NCI-H1436 treated with DMSO at 0.1 percent for 48 hours (cell line): ENCODE data around the gene NEURL1B.
"Not testable (repeated sequence)": the region's sequence is repeated elsewhere in the genome, so short reads cannot be mapped to it uniquely, and the experiment has no call there.

Experiments
- DNase-seq: peaks from one replicate; lab custom pipeline; 2025; lab: John Stamatoyannopoulos, UW

The NEURL1B gene

DNA sequence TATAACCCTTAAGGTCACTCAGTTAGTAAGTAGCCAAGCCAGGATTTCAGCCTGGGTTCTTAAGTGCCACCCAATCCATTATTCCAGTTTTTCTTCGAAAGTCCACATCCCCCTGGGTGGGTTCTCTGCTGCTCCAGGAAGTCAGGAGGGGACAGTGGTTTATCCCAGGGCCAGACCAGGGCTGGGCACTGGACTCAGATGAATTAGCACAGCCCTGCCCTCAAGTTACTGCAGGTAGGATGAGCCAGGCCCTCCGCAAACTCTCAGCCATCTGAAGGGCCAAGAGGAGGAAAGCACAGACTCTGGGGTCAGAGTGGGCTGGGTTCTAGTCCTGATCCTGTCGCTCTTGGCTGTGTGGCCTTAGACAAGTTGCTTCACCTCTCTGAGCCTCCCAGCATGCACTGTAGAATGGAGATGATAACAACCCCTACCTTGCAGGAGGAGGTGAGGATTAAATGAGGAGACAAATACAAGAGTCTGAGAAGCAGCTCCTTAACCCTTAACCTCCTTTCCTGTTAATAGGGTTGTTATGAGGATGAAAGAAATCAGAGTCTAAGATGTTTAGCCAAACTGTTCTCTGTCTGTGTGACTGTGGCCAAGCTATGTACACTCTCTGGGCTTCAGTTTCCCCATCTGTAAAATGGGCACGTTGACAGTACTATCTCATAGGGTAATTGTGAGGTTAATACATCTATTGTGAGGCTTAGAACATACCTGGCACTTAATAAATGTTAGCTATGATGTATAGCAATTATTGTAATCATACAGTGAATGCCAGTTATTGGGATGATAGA is 6.8 kb upstream of the NEURL1B start:
- DNase-seq, result no peak

GRCh38 chr5:172635038-172635437 is 6.0 kb upstream of the NEURL1B start:
- DNase-seq, result no peak

DNA sequence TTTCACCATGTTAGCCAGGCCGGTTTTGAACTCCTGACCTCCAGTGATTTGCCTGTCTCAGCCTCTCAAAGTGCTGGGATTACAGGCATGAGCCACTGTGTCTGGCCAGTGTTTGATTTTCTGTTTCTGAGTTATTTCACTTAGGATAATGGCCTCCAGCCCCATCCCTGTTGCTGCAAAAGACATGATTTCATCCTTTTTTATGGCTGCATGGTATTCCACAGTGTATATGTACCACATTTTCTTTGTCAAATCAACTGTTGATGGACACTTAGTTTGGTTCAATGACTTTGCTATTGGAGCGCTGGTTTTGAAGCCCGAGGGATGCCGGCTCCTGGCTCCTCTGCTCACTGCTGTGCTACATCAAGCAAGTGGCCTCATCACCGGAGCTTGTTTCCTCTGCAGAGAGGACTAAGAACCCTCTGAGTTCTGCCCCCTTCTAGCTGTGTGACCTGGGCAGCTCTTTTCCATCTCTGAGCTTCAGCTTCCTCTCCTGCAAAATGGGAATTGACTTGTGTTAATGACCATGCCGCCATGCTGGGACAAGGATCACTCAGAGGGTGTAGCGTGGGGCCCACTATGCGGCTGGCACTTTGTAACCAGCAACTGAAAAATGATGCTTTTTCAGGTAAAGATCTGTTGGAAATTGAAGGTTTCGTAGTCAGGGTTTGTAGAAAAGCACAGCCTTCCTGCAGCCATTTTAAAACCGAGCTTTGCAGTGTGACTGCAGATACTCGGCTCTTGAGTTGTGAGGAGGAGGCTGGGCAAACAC is 4.6 kb upstream of the NEURL1B start:
- DNase-seq, result no peak

- DNase-seq, result peak; percentile 68
Measured at GRCh38 chr5:172637110-172637580, 3.9 kb upstream of the NEURL1B start.

DNA sequence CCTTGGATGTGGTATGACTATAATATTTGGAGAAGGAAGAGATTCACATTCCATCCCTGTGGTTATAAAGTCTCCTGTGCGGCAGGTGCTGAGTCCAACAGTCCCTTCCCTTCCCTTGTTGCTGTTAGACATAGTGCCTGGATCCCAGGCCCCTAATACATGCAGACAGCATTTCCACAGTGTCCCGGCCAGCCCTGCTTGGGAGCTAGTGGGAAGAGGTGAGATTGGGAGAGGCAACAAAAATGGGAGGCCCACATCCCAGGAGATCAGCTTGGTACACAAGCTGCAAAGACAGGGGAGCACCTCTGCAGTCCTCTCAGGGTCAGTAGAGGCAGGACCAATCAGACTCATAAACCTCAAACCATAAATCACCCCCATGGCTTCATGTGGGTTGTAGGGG is 3.3 kb upstream of the NEURL1B start:
- no peak for DNase-seq

- DNase-seq, result no peak
Measured at GRCh38 chr5:172638209-172638768, 2.8 kb upstream of the NEURL1B start.

GRCh38 chr5:172640139-172640538 is 924 bp upstream of the NEURL1B start:
- no peak for DNase-seq

- DNase-seq, result no peak
Measured at GRCh38 chr5:172641359-172642050, 442 bp downstream of the NEURL1B start.

GRCh38 chr5:172642051-172642409 is 967 bp downstream of the NEURL1B start:
- DNase-seq, result no peak

DNA sequence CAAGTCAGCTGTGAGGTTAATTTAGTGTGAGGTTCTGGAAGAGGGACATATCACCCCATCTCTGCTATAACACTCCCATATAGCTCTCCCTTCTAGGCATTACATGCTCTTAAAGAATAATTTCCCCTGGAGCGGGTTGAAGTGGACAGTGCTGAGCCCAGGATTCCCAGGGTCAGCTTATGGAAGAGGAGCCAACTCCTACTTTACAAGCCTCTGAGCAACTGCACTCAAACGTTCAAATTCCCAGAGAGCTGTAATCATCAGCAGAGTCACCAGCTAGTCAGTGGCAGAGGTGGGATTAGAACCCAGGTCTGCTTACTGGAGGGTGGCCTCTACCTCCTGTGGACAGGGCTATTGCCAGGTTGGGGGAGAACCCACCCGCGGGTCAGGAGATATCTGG is 1.4 kb downstream of the NEURL1B start:
- DNase-seq, result no peak

DNA sequence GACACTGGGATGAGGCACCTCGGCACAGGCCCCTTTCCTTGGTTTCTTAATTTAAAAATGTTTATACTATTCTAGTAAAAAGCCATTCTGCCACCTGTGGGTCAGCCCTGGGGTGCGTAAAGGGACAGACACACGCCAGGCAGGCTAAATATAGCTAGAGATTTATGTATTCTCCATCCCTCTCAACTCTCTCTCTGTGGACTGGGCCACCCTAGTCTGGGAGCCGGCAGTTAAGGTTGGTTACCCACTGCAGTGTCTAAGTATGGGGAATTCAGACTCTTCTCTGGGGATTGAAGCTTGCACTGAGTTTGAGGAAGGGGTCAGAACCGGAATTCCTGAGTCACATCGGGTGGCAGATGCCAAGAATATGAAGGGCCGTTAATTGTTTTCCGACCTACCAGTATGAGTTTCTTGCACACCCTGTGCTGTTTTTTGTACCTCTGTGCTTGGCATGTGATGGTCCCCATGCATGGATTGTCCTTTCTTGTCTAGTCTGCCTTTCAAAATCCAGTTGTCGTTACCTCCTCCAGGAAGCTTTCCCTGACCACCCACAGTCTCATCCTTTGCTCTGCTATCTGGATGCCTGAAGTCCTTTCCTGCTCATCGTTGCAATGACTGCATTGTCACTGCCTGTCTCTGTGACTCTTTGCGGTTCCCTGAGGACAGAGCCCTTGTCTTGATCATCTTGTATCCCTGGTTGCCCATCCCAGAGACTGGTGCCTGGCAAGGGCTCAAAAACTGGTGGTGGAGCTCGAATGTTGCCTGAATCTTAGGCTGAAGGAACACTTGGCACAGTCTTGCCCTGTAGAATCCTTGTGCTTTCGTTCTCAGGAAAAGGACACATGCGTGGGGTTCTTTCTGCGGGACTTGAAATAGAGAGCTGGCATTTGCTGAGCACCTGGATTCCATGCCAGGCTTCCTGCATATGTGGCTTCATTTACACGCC is 2.1 kb downstream of the NEURL1B start:
- no peak for DNase-seq

DNA sequence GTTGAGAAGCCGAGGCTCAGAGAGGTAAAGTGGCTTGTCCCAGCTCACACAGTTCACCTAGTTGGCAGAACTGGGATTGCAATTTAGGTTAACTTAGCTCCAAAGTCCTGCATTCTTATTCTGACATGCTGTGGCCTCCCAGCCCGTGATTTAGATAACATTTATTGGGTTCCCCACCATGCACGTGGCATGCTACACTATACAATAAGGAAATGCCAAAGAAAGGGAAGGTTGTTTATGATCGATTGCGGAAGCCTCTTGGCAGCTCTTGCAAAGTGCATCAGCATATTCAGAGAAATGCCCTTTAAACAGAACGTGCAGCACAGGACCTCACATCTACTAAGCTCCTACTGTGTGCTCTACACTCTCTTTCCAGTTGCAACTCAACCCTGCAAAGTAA is 3.2 kb downstream of the NEURL1B start:
- no peak for DNase-seq

DNA sequence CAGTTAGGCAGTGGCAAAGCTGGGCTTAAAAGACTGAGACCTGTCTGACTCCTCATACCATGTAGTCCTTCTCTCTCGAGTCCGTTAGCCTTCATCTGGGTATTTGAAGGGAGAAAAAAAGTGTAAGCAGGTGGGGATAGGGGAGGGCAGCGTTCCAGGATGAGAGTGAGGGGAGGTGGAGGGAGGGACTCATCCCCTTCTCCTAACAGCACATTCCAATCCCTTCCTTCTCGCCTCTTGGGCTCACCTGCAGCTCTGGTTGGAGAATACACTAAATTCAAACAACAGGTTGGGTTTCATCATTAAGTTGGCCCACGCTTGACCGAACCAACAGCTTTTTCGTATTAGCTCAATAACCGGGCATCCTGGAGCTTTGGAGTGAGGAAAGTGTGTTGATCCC is 3.6 kb downstream of the NEURL1B start:
- DNase-seq, result no peak

- DNase-seq, result no peak
Measured at GRCh38 chr5:172645271-172646055, 4.4 kb downstream of the NEURL1B start.

- no peak for DNase-seq
Measured at GRCh38 chr5:172646716-172647285, 5.7 kb downstream of the NEURL1B start.

DNA sequence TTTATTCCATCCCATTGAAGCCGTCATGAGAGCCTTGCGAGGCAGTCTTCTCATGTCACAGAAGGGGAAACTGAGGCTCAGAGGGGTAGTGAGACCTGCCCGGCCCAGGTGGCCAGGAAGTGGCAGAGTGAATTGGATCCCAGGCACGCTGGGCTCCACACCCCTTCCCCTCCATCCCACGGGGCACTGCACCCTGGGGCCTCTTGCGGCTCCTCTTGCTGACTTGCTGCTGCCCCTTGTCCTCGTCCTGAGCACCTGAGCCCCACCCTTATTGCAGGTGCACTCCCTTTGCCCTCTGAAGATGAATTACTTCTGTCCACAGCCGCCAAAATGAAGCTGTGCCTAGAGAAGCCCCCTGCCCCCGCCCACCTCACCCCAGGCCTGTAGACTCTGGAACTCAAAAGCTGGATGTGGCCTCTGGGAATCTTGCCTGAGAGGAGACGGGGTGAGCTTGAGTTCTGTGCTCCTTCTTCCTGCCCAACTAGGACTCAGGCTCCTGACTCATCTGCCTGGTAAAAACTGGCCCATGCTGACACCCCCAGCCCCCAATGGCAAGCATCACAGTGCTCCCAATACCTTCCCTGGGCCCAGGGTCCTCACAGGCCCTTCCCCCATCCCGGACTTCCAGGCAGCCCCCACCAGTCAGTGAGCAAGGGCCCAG is 6.4 kb downstream of the NEURL1B start:
- DNase-seq, result no peak

DNA sequence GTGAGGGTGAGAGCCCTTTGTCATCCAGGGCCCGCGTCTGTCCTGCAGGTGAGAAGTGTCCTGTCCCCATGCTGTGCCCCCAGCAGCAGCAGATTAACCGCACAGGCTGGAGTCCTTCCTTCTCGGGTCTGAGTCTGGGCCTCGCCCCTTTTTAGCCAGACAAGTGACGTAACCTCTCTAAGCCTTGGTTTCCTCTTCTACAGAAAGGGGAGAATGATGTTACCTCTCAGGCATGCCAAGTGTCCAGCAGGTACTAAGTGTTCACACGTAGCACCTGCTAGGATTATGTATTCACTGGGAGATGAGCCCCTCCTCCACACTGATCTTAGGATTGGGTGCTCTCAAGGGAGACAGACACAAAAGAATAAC is 6.9 kb downstream of the NEURL1B start:
- DNase-seq, result peak; percentile 10

GRCh38 chr5:172648755-172649154 is 7.7 kb downstream of the NEURL1B start:
- DNase-seq, result no peak

DNA sequence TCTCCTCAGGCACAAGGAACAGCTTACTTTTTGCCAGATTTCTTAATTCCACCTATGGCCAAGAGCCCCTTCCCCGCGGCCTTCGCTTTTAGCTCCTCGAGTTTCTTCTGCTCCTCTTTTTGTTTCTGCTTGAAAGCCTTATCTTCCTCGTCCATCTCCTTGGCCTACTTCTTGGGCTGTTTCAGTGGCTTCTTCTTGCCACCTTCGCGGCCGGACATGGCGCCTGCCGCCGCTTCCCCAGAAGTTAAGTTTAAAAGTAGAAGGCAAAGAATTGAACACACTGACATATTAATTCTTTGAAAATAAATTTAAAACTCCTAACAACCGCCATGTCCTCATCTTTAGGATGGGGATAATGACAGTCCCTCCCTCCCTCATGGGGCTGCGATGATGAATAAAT is 15.4 kb downstream of the NEURL1B start:
- DNase-seq, result not testable (repeated sequence)
